Limb (tissue), 2 donors: ENCODE measurements around the gene RASSF4.

Experiments used
- DNase-seq, 2 donors: peaks; one replicate each; pipeline ENCODE4 v3.0.0-alpha.2; 2016; ENCODE audit errors: extremely low spot score in 2 of 2

RASSF4 gene

DNA sequence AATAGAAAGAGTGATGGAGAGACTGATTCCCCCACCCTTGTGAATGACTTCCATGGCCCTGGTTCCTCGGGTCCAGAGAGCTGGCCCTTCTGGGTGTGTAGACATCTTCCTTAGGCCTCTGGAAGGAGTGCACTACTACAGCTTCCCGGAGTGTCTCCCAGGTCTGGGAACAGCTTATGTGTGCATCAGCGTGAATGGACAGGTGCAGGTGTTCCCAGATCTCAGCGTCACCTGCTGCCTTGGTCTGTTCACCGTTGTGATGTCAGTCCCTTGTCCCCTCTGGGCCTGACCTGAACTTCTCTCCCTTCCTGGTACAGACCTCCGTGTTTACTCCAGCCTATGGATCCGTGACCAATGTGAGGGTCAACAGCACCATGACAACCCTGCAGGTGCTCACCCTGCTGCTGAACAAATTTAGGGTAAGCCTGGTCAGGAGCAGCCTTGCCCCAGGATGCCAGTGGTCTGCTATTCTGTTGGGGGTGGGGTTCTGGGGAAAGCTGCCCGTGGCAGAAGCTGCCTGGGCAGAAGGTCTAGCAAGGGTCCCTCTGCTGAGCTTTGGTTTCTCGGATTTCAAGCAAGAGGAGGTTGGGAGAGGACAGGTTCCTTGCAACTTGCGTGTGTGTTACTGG, 29.5 kb downstream of the RASSF4 start:
- peak in 1 of 2 donors; percentile 24 for DNase-seq

DNA sequence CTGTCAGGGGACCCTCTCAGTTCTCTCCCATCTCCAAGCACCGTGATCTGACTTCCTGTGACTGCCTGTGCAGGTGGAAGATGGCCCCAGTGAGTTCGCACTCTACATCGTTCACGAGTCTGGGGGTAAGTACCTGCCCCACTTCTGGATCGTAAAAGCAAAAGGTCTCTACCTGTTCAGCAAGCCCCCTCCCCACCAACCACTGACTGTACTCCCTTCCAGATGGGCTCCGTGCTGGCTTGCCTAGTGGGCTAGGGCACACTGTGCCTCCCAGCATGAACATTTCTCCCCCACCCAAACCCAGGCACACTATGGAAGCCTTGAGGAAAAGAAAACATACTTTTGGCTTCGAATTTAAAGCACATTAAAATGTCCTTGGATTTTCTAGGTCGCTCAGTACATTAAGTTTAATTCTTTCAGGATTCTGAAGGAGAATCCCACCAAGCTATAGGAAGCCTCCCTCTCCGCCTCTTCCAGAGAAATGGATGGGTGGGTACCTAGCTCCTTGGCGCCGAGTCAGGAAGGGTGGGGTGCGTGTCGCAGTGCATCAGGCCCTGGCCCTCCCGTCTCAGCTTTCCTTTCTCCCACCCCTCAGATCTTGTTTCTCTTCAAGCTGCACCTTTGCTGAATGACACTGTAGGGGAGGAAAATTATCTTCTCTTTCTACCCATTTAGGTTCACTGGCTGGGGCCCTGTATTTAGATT, 30.1 kb downstream of the RASSF4 start:
- DNase-seq: peak in 1 of 2 donors; percentile 33

DNA sequence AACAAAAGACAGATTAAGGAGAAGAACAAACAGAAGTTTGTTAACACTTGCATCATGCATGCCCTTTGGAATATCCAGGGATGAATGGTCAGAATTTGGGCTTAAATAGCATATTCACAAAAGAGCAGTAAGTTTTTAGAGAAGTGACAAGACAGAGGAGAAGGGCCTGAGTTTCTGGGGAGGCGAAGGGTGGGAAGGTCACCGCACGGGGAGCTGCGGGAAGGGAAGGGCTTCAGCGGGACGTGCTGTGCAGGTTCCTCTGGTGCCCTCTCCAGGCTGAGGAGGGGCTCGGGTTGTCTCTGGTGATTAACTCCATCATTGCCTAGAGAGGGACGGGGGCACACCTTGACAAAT, 30.7 kb downstream of the RASSF4 start:
- DNase-seq: peak in 1 of 2 donors; percentile 34

DNA sequence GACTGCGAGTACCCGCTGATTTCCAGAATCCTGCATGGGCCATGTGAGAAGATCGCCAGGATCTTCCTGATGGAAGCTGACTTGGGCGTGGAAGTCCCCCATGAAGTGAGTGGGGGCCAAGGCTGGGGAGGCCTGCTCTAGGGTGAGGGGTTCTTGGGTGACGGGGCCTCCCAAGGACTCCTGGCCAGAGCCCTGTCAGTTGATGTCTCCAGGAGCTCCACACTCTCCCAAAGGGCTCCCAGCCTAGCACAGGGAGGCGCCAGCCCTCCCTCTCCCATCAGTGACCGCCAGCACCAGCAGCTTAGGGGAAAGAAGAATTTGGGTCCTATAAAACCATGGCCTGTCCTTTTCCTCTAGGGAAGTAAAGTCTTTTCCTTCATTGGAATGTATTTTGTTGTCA, 31.4 kb downstream of the RASSF4 start:
- peak in 1 of 2 donors; percentile 14 for DNase-seq

DNA sequence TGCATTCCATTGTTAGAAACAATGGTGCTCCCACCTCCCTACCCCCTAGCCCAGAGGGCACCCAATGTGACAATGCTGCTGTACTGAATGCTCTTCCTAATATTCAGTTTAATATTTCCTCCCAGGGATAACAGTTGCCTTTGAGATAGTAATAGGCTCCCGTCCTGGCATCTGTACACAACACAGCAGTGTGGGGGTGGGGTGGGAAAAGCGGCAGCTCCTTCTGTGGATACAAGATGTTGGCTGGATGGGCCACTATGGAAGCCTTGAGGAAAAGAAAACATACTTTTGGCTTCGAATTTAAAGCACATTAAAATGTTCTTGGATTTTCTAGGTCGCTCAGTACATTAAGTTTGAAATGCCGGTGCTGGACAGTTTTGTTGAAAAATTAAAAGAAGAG, 32.0 kb downstream of the RASSF4 start:
- DNase-seq: peak in 1 of 2 donors; percentile 21

DNA sequence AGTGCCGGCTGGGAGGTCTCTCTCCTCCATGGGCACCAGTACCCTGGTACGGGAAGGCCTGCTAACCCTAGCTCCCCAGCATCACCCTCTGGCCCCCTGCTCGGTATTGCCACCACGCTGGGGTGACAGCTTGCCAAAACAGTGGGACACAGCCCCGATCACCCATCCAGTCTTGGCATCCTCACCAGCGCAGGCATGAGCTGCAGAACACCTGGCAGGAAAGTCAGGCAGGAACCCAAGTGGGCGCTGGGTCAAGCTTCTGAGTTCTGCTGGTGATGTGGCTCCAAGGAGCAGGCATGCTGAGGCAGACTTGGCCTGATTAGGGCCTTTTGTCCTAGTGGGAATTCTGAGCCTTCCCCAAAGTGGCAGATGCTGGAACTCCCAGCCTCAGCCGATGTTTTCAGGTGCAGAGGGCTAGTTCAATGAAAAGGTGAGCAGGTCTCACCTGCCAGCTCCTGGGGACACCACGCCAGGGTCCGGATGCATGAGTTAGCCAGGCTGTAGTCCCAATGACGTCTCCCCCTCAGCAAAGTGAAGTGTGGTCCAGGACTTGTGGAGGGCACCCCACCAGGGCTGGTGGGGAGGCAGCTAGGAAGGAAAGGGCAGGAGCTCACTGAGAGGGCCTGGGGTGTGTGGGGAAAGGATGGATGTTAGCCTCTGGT, 32.6 kb downstream of the RASSF4 start:
- peak in 1 of 2 donors; percentile 30 for DNase-seq

DNA sequence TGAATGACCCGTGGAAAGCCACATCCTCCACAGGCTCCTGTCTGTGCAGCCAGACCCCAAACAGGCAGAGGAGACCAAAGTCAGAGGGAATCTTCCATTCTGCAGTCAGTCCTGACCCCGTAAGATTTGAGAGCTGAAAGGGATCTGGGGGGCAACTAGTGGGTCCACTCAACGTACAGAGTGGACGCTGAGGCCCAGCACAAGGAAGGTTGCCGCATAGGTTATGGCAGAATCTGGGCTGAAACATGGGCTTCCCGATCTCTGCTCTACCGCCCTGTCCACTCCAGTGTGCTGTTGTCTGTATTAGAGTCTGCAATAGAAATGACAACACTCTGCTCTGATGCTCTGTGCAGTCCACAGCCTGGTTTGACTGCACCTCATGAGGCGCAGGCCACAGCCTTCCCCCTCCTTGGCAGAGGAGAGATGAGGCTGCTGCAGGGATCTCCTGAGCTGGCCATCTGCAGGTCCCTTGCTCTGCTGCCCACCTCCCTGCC, 33.2 kb downstream of the RASSF4 start:
- DNase-seq: no peak

DNA sequence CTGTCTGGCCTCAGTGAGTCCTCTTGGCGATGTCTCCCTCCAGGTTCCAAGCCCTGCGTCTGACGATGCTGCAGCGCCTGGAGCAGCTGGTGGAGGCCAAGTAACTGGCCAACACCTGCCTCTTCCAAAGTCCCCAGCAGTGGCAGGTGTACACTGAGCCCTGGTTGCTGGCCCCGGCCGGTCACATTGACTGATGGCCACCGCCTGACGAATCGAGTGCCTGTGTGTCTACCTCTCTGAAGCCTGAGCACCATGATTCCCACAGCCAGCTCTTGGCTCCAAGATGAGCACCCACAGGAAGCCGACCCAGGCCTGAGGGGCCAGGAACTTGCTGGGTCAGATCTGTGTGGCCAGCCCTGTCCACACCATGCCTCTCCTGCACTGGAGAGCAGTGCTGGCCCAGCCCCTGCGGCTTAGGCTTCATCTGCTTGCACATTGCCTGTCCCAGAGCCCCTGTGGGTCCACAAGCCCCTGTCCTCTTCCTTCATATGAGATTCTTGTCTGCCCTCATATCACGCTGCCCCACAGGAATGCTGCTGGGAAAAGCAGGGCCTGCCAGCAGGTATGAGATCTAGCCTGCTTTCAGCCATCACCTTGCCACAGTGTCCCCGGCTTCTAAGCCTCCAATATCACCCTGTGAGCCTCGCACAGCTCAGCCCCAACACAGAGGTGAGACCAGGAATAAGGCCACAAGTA, 33.8 kb downstream of the RASSF4 start:
- no peak for DNase-seq

DNA sequence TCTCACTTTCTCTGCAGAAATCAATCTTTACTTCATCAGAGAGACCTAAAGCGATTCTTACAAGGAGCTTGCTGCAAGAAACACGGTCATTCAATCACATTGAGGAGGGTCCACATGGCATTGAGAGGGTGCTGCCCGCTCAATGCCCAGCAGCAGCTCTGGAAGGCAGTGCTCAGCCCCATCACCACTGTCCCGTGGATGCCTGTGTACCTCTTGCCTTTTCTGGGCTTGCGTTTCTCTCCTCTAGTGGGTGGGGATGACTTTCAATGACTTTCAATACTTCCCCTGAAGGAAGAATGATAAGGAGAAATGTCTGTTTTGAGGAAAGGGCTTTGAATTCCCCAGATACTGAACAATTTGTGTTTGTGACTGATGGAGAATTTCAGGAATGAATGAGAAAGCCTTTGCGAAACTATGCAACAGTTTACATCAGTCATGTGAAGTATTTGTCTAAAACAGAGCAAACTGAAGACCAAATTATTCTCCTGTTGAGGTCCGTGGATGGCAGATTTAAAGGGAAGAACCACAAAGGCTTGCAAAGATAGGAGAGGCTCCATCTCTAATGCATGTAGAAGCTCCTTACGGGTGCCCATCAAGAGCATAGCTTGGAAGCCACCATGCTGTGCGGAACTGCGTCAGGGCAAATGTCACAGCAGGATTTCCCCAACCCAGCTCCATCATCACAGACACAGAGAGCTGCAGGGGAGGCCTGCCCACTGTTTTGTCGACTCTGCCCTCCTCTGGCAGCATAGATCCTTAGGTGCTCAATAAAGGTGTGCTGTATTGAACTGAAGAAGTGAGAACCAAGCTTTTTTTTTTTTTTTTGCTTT, 34.5 kb downstream of the RASSF4 start:
- DNase-seq: no peak

DNA sequence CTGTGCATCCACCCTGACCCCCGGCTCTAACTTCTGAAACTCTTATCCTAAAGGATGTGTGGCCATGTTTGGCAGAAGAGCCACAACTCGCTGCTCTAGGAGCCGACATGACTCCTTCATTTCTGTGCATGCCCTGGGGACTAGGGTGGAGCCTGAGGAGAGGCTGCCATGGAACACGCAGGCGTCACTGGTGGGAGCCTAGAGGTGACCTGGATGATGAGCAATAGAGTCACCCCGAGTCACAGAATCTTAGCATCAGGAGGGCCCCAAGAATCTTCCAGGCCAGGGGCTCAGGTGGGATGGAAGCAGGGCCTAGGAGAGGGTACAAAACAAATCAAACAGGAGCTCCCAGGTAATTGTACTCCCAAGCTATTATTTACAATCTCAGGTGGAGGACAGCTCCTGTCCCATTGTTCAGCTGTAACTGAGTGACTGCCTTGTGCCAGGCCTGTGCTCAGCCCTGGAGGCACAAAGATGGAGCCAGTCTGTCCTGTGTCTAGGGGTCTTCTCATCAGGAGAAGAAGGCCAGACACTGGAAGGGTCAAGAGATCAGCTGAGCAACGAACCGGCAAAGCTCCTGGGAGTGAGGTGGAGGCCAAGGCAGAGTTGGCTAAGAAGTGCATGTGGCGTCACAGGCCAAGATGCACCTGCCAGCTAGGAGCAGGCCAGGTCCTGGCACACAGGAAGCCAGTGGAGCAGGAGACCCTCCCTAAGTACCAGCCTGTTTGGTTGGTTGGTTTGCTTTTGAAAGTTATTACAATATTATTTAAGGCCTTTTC, 35.3 kb downstream of the RASSF4 start:
- no peak for DNase-seq

DNA sequence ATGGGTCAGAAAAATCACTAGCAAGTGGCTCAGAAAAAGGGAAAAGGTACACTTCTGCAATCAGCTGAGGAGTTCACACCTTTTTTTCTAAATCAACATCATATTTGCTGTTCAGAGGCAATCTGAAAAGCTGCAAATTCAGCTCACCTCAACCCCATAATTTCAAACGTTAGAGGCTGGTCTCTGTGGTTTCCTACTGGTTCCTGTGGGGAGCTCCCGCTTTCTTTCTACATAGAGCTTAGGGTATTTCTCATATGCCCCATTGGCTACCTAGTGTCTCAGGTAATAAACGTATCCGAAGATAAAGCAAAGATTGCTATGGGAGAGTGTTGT, 35.9 kb downstream of the RASSF4 start:
- no peak for DNase-seq

DNA sequence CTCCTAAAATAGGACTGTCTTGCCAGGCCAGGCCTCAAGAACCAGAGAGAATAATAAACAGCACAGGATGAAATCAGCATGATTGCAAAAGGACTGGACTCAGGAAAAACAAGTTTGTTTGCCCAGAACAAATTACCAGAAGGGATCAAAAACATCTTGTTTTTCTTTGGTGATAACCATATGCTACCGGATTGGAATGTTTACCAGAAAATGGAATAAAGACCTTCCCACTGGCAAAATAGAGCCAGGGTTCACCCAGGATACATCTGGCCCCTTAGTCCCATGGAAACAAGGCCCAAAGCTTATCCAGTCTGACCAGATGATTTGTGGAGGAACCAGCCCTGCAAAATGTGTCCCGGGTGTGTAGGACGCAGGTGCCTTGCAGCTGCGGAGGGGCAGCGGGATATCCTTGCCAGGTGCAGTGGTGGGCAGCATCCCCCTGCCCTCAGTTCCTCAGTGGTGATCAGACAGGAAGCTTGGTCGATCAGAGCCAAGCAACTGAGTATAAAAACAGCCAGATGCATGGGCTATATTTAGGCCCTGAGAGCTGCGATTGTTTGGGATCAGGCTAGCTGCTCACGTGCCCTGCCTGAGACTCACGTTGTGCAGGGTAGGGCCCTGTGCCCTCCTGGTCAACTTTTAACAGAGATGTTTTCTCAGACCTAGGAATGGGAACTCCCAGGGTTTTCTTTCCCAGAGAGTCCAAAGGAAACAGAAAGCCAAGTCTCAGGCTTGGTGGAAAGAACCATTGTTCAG, 36.5 kb downstream of the RASSF4 start:
- no peak for DNase-seq

DNA sequence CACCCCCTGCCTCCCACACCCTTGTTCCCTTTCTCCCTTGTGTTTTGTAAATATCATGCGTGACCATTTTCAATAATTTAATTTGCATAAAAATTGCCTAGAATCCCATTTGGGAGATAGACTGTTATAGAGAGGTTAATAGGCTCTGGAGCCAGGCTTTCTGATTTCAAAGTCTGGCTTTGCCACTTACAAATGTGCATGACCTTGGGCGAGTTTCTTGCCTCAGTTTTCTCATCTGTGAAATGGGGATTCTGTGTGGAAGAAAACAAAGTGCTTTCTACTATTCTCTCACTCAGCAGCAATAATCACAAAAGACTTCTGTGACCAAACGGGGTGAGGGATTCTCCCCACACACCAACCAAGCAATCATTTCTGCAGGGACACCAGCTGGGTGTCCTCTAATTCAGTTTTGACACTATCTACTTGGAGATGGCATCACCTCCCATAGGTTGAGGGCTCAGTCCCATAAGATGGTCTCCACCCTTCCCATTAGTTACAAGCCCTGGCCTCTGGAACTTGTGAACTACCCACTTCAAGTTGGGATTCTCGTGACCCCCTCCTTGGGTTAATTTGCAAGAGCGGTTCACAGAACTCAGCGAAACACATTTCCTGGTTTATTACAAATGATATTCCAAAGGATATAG, 37.6 kb downstream of the RASSF4 start:
- DNase-seq: no peak

DNA sequence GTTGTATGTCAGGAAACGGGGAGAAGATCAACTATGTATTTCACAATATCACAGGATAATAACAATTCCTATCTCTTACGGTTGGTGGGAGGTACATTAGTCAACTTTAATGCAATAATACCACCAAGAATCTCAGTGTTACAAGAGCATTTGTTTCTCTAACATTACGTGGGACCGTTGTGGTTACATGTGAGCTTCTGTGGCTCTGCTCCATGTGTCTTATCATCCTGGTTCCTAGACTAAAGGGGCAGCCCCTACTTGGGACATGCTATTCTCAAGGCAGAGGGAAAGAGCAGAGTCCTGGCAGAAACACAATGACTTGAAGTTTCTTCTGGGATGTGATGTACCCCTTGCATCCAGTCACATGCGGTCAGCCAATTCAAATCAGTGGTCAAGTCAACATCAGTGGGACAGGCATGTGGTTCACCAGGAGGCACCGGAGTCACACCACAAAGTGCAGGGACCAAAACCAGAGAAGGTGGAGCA, 38.6 kb downstream of the RASSF4 start:
- no peak for DNase-seq

DNA sequence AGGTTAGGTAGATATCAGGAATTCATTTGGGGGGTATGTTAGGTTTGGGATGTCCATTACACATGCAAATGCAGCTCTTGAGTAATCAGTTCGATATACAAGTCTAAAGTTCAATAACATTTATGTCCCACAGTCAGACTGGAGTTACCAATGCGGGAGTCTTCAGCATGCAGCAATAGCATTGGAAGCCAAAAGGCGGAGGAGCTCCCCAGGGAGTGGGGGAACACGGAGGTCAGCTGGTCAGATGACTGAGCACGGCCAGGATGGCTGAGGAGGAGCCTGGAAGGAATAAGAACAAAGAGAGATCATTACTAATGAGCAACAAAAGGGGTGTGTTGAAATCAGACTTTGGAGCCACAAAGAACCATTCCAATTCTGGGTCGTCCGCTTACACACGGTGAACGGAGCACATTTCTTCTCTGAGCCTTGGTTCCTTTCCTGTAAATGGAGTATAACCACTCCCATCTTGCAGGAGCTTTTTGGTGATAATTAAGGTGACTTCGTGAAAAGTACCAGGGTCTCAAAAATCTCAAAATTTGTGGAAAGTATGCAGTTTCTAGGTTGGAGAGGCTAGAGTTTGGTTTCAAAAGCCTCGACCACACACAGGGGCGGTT, 40.6 kb downstream of the RASSF4 start:
- DNase-seq: peak; percentile 44 to 71

DNA sequence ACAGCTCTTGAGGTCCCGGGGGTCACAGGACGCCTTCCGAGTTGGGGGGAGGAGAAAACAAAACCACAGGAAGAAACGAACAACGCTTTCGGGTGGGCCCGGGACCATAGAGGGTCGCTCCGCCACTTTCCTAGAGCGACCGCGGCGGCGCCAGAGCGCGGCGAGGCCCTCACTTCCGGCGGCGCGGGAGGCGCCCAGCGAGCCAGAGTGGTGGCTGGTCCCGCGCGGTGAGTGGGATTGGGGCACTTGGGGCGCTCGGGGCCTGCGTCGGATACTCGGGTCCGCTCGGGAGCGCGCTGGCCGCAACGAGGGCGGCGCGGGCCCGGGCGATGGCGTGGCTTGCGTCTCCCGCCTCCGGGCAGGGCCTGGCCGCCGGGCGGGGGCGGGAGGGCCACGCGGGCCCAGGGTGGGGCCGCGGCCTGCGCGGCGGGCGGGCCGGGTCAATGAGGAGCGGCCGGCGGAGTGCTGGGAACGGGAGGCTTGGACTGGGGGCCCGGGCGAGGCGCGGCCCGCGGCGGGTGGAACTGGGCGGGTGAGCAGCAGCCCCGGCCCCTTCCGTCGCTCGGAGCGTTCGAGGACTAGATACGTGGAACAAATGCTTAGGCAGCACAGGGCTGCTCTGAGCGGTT, 41.3 kb downstream of the RASSF4 start, which contains the start of gene ZNF22:
ZNF22 (plus strand) TSS at position 172 of the 629 bp plus-strand sequence. CDS start 2,446 bp downstream, outside the sequence.
- DNase-seq: peak; percentile 79 to 92

DNA sequence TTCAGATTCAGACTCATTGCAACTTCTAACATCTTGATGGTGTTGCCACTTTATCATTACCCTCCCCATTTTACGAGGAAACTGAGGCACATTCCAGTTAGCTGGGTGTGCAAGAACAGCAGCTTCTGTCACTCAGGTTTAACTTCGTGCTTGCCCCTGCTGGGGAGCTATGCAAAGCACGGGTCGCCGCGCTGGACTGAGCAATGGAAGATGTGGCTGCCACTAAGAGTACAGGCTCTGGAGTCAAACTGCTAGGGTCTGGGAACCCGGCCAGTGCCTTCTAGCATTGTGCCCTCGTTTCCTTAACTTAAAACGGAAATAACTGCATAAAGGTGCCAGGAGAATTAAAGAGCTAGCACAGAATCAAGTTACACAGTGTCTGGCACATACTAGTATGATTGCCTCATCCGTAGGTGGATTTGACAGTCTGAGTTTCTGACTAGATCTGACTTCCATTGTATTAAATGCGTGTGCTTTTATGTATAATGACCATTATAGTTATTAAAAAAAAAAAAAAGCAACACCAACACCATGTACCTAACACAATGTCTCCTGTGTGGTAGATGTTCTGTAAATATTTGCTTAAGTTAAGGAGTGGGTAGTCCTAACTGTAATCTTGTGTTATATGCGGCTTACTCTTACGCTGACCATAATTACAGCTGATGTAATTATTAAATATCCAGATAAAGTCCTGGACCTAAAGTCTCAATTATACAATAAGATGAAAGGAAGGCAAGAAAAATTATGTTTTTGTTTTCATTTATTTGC, 42.0 kb downstream of the RASSF4 start:
- DNase-seq: peak; percentile 69 to 79
